H4 (cell line): Measurements from ENCODE around the gene ZNF544. TPM values are rescaled to one million over a fixed set of nuclear protein-coding genes. Genes with fewer than 3 reads are reported as not detected.

Experiments
- DNase-seq: peaks from one replicate; pipeline ENCODE4 v3.0.0-alpha.2; 2015; ENCODE audit warnings: low spot score
- total RNA-seq: library from RNA; depleted of rRNA; stranded (reverse); fragments of >200 nt; shearing (Covaris generic); gene quantifications from 2 replicates; pipeline ENCODE4 v1.2.3, GENCODE V29; 2014; rRNA removed

The ZNF544 gene
- total RNA-seq, result 0.02 and 0.08 TPM in 2 replicates

GRCh38 chr19:58228585-58229254 lies at the start of gene ZNF544:
ZNF544 (plus strand) TSS chr19:58228914; CDS start chr19:58244024, 15,110 bp downstream.
- no peak for DNase-seq

GRCh38 chr19:58181902-58182576 lies 46.7 kb upstream of the ZNF544 start:
- DNase-seq, result peak; percentile 50

GRCh38 chr19:58182577-58182988 lies 46.1 kb upstream of the ZNF544 start:
- no peak for DNase-seq

- peak; percentile 90 for DNase-seq
Observed at GRCh38 chr19:58182989-58183816, 45.5 kb upstream of the ZNF544 start, which contains the start of gene ZNF274. ZNF274 (plus strand) TSS chr19:58183061; CDS start chr19:58183966, 905 bp downstream.

GRCh38 chr19:58183817-58184215 lies 44.9 kb upstream of the ZNF544 start:
- DNase-seq, result no peak

GRCh38 chr19:58196901-58197616 lies 31.7 kb upstream of the ZNF544 start:
- DNase-seq, result peak; percentile 23

- no peak for DNase-seq
Observed at GRCh38 chr19:58203814-58204475, 24.8 kb upstream of the ZNF544 start.

GRCh38 chr19:58204566-58204965 lies 24.1 kb upstream of the ZNF544 start:
- no peak for DNase-seq

- DNase-seq, result no peak
Observed at GRCh38 chr19:58209577-58209976, 19.1 kb upstream of the ZNF544 start.

GRCh38 chr19:58212336-58213074 lies 16.2 kb upstream of the ZNF544 start:
- no peak for DNase-seq

GRCh38 chr19:58213075-58213369 lies 15.7 kb upstream of the ZNF544 start:
- DNase-seq, result no peak

GRCh38 chr19:58217069-58217481 lies 11.6 kb upstream of the ZNF544 start:
- no peak for DNase-seq

- DNase-seq, result no peak
Observed at GRCh38 chr19:58217607-58218391, 10.9 kb upstream of the ZNF544 start.

- DNase-seq, result no peak
Observed at GRCh38 chr19:58218899-58219298, 9.8 kb upstream of the ZNF544 start.

GRCh38 chr19:58227964-58228584 lies 640 bp upstream of the ZNF544 start:
- no peak for DNase-seq

GRCh38 chr19:58229255-58229639 lies 533 bp downstream of the ZNF544 start:
- no peak for DNase-seq

- DNase-seq, result no peak
Observed at GRCh38 chr19:58237324-58237723, 8.6 kb downstream of the ZNF544 start.

- DNase-seq, result no peak
Observed at GRCh38 chr19:58243351-58243750, 14.6 kb downstream of the ZNF544 start.

GRCh38 chr19:58248886-58249285 lies 20.2 kb downstream of the ZNF544 start:
- no peak for DNase-seq
